Suprapubic skin (tissue), 4 donors: ENCODE results near the gene FOXR2. TPM values are rescaled to one million over a fixed set of nuclear protein-coding genes. Genes with fewer than 3 reads are reported as not detected.

Source experiments
- DNase-seq, 2 donors: peaks; one replicate each; pipeline ENCODE4 v3.0.0-alpha.2; 2019; ENCODE audit warnings: low spot score in 2 of 2
- H3K27ac ChIP-seq: fragments of 200-600 bp; sonication (generic); one replicate; pipeline ENCODE4 v1.5.1; 2019
- H3K27me3 ChIP-seq: fragments of 200-600 bp; sonication (generic); one replicate; pipeline ENCODE4 v1.5.1; 2019
- H3K36me3 ChIP-seq: fragments of 200-600 bp; sonication (generic); one replicate; pipeline ENCODE4 v1.5.1; 2019
- H3K4me1 ChIP-seq: fragments of 200-600 bp; sonication (generic); one replicate; pipeline ENCODE4 v1.5.1; 2019
- H3K4me3 ChIP-seq: fragments of 200-600 bp; sonication (generic); one replicate; pipeline ENCODE4 v1.5.1; 2019; ENCODE audit warnings: mild to moderate bottlenecking
- H3K9me3 ChIP-seq: fragments of 200-600 bp; sonication (generic); one replicate; pipeline ENCODE4 v1.5.1; 2019
- CTCF ChIP-seq, 2 donors: fragments of 200-600 bp in 1 of 2; fragments of 450-650 bp in 1 of 2; sonication (generic) in 1 of 2; IDR thresholded peaks; one replicate each; pipeline ENCODE4 v1.5.1; 2016 to 2019; ENCODE audit warnings: antibody characterized with exemption in 2 of 2, mild to moderate bottlenecking in 1 of 2, moderate library complexity in 1 of 2
- EP300 ChIP-seq: sonication (generic); formaldehyde crosslinking; IDR thresholded peaks from one replicate; pipeline ENCODE4 v1.6.1; 2017; ENCODE audit warnings: antibody characterized with exemption
- POLR2A ChIP-seq, 2 donors: fragments of 450-650 bp; IDR thresholded peaks; one replicate each; pipeline ENCODE4 v1.6.1; 2017; ENCODE audit warnings: antibody characterized with exemption in 2 of 2, mild to moderate bottlenecking in 2 of 2, moderate library complexity in 2 of 2
- POLR2AphosphoS5 ChIP-seq, 3 donors: sonication (generic); formaldehyde crosslinking; IDR thresholded peaks; one replicate each; pipeline ENCODE4 v1.6.1; 2017; ENCODE audit warnings: antibody characterized with exemption in 3 of 3
- WGBS: methylation state at CpG from one replicate; pipeline ENCODE4 v1.1.5; 2018; 5-methylcytosine and 5-hydroxymethylcytosine counted together
- total RNA-seq, 4 donors: library from RNA; depleted of rRNA; stranded (reverse); fragments of >200 nt; gene quantifications; one replicate each; pipeline ENCODE4 v1.1.0, GENCODE V29; 2016

The FOXR2 gene
- total RNA-seq, result not detected

GRCh38 chrX:55623100-55623499 lies at the start of gene FOXR2:
Gene FOXR2, plus strand, starts transcription at chrX:55623400. Its CDS starts 312 bp downstream, at chrX:55623712.
- 90% methylated on average over 1 of the region's 1 CpG for WGBS
- H3K4me3 ChIP-seq, result no peak within 1 kb of the TSS
- H3K36me3 ChIP-seq, result no peaks in the 10 kb centered on the region
- H3K4me1 ChIP-seq, result no peaks in the 10 kb centered on the region
- TF ChIP-seq POLR2A (IDR thresholded peaks at IDR 0.05) (no peak), CTCF (IDR thresholded peaks at IDR 0.05) (no peak), POLR2AphosphoS5 (IDR thresholded peaks at IDR 0.05) (no peak), EP300 (no peak)
- no peak within 1 kb of the TSS for H3K27ac ChIP-seq
- no peaks in the 10 kb centered on the region for H3K9me3 ChIP-seq
- DNase-seq, result no peak
- H3K27me3 ChIP-seq, result no peaks in the 10 kb centered on the region

GRCh38 chrX:55579115-55579514 lies 44.1 kb upstream of the FOXR2 start:
- Histone ChIP-seq H3K9me3 (no peaks in the 10 kb centered on the region), H3K27me3 (no peaks in the 10 kb centered on the region), H3K36me3 (no peaks in the 10 kb centered on the region), H3K4me3 (no peak overlapping the region), H3K27ac (no peak overlapping the region), H3K4me1 (no peaks in the 10 kb centered on the region)
- no peak for DNase-seq
- TF ChIP-seq POLR2AphosphoS5 (IDR thresholded peaks at IDR 0.05), result no peak
- no peak for TF ChIP-seq POLR2A (IDR thresholded peaks at IDR 0.05)
- no peak for TF ChIP-seq EP300
- TF ChIP-seq CTCF (IDR thresholded peaks at IDR 0.05), result no peak

- TF ChIP-seq EP300, result no peak
- TF ChIP-seq CTCF (IDR thresholded peaks at IDR 0.05), result no peak
- no peak for TF ChIP-seq POLR2AphosphoS5 (IDR thresholded peaks at IDR 0.05)
- TF ChIP-seq POLR2A (IDR thresholded peaks at IDR 0.05), result no peak
- H3K4me1 ChIP-seq, result no peaks in the 10 kb centered on the region
- 75% methylated on average over 1 of the region's 1 CpG for WGBS
- no peaks in the 10 kb centered on the region for H3K36me3 ChIP-seq
- H3K9me3 ChIP-seq, result no peaks in the 10 kb centered on the region
- no peaks in the 10 kb centered on the region for H3K27me3 ChIP-seq
- no peak overlapping the region for H3K27ac ChIP-seq
- H3K4me3 ChIP-seq, result no peak overlapping the region
- no peak for DNase-seq
These were observed 40.8 kb upstream of the FOXR2 start for GRCh38 chrX:55582447-55582846.

GRCh38 chrX:55593296-55593695 lies 29.9 kb upstream of the FOXR2 start:
- H3K4me3 ChIP-seq, result no peak overlapping the region
- H3K36me3 ChIP-seq, result no peaks in the 10 kb centered on the region
- no peaks in the 10 kb centered on the region for H3K9me3 ChIP-seq
- 83% methylated on average over 5 of the region's 5 CpGs for WGBS
- no peak for DNase-seq
- TF ChIP-seq EP300 (no peak), CTCF (IDR thresholded peaks at IDR 0.05) (no peak), POLR2AphosphoS5 (IDR thresholded peaks at IDR 0.05) (no peak), POLR2A (IDR thresholded peaks at IDR 0.05) (no peak)
- no peaks in the 10 kb centered on the region for H3K4me1 ChIP-seq
- no peak overlapping the region for H3K27ac ChIP-seq
- H3K27me3 ChIP-seq, result no peaks in the 10 kb centered on the region

- Histone ChIP-seq H3K9me3 (no peaks in the 10 kb centered on the region), H3K4me1 (no peaks in the 10 kb centered on the region), H3K27ac (no peak overlapping the region), H3K36me3 (no peaks in the 10 kb centered on the region), H3K27me3 (no peaks in the 10 kb centered on the region), H3K4me3 (no peak overlapping the region)
- DNase-seq, result no peak
- WGBS, result 82% methylated on average over 13 of the region's 13 CpGs
- TF ChIP-seq CTCF (IDR thresholded peaks at IDR 0.05) (no peak), POLR2AphosphoS5 (IDR thresholded peaks at IDR 0.05) (no peak), EP300 (no peak), POLR2A (IDR thresholded peaks at IDR 0.05) (no peak)
These were observed 29.4 kb upstream of the FOXR2 start for GRCh38 chrX:55593756-55594257.
